GM12891 (cell line): ENCODE data around the gene AMMECR1.

Source experiments
- PAX5 ChIP-seq: IDR thresholded peaks from 2 replicates; pipeline ENCODE4 v1.6.1; 2011; ENCODE audit warnings: low read length, moderate library complexity, mild to moderate bottlenecking; ENCODE audit not compliant: insufficient read depth, severe bottlenecking
- POLR2A ChIP-seq: IDR thresholded peaks from 2 replicates; pipeline ENCODE4 v1.6.1; 2011; ENCODE audit warnings: low read depth, low read length, control low read depth
- POLR2AphosphoS5 ChIP-seq: IDR thresholded peaks from 2 replicates; pipeline ENCODE4 v1.6.1; 2011; ENCODE audit warnings: low read depth, low read length, control low read depth
- POU2F2 ChIP-seq: IDR thresholded peaks from 2 replicates; pipeline ENCODE4 v1.6.1; 2011; ENCODE audit warnings: low read depth, mild to moderate bottlenecking, control low read depth, low read length, moderate library complexity
- SPI1 ChIP-seq: IDR thresholded peaks from 2 replicates; pipeline ENCODE4 v1.6.1; 2011; ENCODE audit warnings: low read depth, low read length, control low read depth
- TAF1 ChIP-seq: IDR thresholded peaks from 2 replicates; pipeline ENCODE4 v1.6.1; 2011; ENCODE audit warnings: low read depth, low read length, control low read depth

DNA sequence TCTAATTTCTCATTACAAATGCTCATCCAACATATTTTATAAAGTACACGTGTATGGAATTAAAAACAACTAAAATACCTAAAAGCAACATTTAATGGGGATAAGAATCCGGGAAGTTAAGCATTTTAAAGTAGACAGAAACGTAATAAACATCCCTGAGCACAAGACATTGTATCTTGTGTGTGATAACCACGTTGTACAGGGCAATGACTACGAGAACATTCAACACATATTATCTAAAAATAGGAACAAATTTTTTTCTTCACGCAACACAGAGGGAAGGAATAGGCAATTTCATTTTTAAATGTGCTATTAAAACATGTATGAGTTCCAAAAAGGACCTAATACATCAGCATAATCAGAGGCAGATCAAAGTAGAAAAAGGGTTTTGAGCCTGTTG, 49.5 kb downstream of the AMMECR1 start:
- TF ChIP-seq POLR2A, result no peak
- TF ChIP-seq SPI1, result no peak
- TF ChIP-seq POLR2AphosphoS5, result no peak
- no peak for TF ChIP-seq PAX5
- no peak for TF ChIP-seq TAF1
- TF ChIP-seq POU2F2, result no peak
